Measurements from ENCODE around the gene CAMK2N2. TPM values are rescaled to one million over a fixed set of nuclear protein-coding genes. Genes with fewer than 3 reads are reported as not detected.
A peak's percentile ranks its signal among the peaks of the same experiment; 100 is the strongest.

CAMK2N2 gene
- total and polyA plus RNA-seq, 9 of the 15 experiments (the other 6 are each of a cell fraction or from before 2014, with no cell fraction given): 0.08 to 0.22 (median 0.11) TPM; not detected in 5

DNA sequence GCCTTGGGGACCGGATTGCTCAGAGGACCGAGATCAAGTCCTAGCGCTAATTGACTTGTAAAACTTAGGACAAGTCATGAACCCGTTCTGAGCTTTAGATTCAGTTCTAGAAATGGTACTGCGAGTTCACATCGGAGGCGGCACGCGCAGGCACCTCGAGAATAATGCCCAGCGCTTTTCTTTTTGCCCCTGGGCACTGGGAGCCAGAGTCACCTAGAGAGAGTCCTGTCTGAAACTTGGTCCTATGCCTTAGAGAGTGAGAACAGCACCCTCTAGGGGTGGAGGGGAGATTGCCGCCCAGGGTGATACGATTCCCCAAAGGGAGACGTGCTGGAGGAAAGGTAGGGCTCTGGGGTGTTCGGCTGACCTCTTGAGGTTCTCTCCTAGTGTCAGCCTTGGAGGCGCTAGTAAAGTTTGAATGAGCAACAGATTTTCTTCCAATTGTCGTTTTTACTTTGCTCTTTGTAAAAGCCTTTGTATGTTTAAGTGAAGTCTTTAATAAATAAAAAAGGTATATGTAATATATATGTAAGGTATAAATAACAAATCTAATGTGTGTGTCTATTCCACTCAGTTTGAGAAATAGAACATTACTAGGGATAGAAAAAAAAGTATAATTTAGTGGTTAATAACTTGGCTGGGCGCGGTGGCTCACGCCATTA lies 11.1 kb downstream of the CAMK2N2 start (continued):
- TF ChIP-seq PHB (CRISPR knock-in tag; IDR thresholded peaks at IDR 0.05) (no peak), XRCC5 (IDR thresholded peaks at IDR 0.05; ENCODE audit: low read depth, low read length) (peak; percentile 55; the same call in 1 of the 2 replicates), KDM4B (IDR thresholded peaks at IDR 0.05; ENCODE audit: borderline replicate concordance in 2 of 2, low read depth in 1 of 2) (no peak), KLF16 (IDR thresholded peaks at IDR 0.05) (0 out of 2 replicates have a peak, but pooled peaks have one; percentile 33), RB1 (IDR thresholded peaks at IDR 0.05; ENCODE audit: low read depth) (peak; percentile 58; the same call in 1 of the 2 replicates), CBX3 (IDR thresholded peaks at IDR 0.05; ENCODE audit: borderline replicate concordance in 1 of 2, low read length in 2 of 2) (0 out of 3 replicates have a peak, but pooled peaks of 1 of the 2 experiments have one; percentile 39), NCOA4 (IDR thresholded peaks at IDR 0.05; ENCODE audit: partially characterized antibody) (no peak), CHAMP1 (IDR thresholded peaks at IDR 0.05) (no peak), MAZ (CRISPR knock-in tag; conservative IDR thresholded peaks at IDR 0.05 in 1 of 2, IDR thresholded peaks at IDR 0.05 in 1 of 2) (peak in 1 of 2 experiments; percentile 74; a peak in 3 of 4 replicates), ZFP30 (CRISPR knock-in tag; IDR thresholded peaks at IDR 0.05; ENCODE audit: borderline replicate concordance) (no peak), TAF1 (IDR thresholded peaks at IDR 0.05; ENCODE audit: control insufficient read depth, extremely low read depth, insufficient read depth, low read length, severe bottlenecking) (peak; percentile 40), ZNF511 (CRISPR knock-in tag; IDR thresholded peaks at IDR 0.05) (no peak), ZNF395 (CRISPR knock-in tag; IDR thresholded peaks at IDR 0.05) (0 out of 2 replicates have a peak, but pooled peaks have one; percentile 27), POLR3A (IDR thresholded peaks at IDR 0.05; ENCODE audit: borderline replicate concordance, extremely low read depth, insufficient read depth, insufficient read length) (no peak)

Measured in K562 (cell line).